Keratinocyte (primary cell): ENCODE results near the gene CD96.

Source experiments
- CTCF ChIP-seq, 3 experiments: IDR thresholded peaks in 1 of 3; conservative IDR thresholded peaks in 1 of 3; optimal IDR thresholded peaks in 1 of 3; 2 replicates in 2 of 3; 3 replicates in 1 of 3; pipeline versions ENCODE3 to v1.5.1; 2011; ENCODE audit warnings: low read length in 3 of 3, mild to moderate bottlenecking in 3 of 3, moderate library complexity in 2 of 3, control low read depth in 1 of 3, inconsistent platforms in 1 of 3; ENCODE audit not compliant: insufficient read depth in 2 of 3; ENCODE audit errors: extremely low read depth in 1 of 3
- EZH2 ChIP-seq: IDR thresholded peaks from one replicate; pipeline ENCODE4 v1.6.1; 2012; ENCODE audit warnings: inconsistent platforms, mild to moderate bottlenecking, low read length, moderate library complexity

- TF ChIP-seq CTCF (optimal IDR thresholded peaks at IDR 0.05 in 1 of 3, IDR thresholded peaks at IDR 0.05 in 1 of 3, conservative IDR thresholded peaks at IDR 0.05 in 1 of 3; ENCODE audit: extremely low read depth in 1 of 3, insufficient read depth in 2 of 3, low read length in 3 of 3) = peak; percentile 62 to 79 (median 66)
- no peak for TF ChIP-seq EZH2
These were observed 36.0 kb downstream of the CD96 start for GRCh38 chr3:111577798-111578685.
